Activated CD4-positive, alpha-beta T cell treated with anti-CD3 and anti-CD28 coated beads, Interleukin-2, amount 50 U/mL, for 4 hours (primary cell): ENCODE results near the gene TGFBR2.
A peak's percentile ranks its signal among the peaks of the same experiment; 100 is the strongest.

Source experiments
- DNase-seq, 2 experiments: peaks; one replicate each; pipeline ENCODE4 v3.0.0-alpha.2; 2020

TGFBR2 gene

DNA sequence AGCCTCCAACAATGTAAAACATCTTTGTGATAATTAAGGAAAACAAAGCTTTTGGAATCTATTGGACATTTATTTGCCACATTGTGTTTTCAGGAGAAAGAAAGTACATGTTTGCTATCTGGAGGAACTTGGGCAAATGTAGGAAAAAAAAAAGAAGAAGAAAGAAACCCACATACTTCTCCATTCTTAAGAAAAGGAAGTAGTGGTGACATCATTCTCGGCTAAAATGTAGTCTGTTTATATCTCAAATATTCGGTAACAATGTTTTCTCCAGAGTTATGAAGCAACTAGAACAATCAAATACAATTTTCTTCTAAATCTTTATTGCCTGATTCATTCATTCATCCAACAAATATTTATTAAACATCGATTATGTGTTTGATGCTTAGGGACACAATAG lies 2.3 kb upstream of the TGFBR2 start:
- no peak for DNase-seq

DNA sequence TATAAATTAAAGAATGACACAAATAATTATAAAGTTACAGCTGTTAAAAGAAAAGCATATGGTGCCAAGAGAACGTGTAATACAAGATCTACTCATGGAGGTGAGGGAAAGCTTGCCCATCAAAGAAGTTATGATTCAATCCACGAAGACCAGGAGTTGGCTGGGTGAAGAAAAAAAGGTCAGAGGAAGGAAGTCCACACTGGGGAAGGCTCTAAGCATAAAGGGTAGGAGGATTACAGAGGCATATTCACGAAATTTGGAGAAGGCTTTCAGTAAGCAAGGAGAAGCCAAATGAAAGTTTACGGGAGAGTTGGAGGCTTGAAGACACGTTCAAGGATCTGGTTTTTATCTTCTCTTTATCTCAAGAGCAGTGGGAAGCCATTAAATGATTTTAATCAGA lies 1.8 kb upstream of the TGFBR2 start:
- DNase-seq = no peak

DNA sequence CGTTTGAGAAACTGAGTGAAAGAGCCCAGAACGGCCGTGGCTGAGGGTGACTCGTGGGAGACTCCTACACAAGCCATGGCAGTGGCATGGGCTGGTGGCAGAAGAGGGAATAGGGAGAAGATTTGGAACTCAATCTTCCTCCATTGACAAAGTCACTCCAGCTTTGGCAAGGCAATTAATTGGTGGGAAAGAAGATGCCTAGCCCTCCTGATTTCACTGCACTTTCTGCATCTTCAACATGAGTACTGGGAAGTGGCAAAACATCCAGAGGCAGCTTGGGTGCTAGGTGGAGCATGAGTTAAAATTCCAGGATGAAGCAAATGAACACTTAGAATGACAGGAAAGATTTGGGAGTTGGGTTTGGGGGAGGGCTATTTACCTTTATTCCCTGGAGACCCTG lies 1.4 kb upstream of the TGFBR2 start:
- DNase-seq = no peak

DNA sequence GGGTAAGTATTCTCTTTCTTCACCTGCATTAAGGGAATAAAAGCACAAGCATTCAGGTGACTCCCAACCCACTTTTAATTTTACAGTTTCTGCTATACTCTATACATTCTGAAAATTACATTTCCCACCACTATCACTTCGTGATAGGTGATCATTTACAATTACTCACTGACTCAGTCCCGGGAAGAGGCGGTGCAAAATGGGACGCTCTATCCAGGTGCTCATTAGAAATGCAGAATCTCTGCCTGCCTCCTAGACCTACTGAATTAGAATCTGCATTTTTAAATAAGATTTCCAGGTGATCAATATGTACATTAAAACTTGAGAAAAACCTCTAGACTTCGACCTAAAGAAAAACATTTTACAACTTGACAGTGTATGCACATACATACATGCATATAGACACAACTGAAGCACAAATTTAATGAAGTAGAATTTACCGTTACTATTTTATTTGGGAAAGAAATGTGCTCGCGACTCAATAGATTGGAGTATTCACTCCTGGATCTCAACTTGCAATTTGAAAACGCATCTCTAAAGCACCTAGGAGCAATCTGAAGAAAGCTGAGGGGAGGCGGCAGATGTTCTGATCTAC lies 598 bp upstream of the TGFBR2 start:
- no peak for DNase-seq

DNA sequence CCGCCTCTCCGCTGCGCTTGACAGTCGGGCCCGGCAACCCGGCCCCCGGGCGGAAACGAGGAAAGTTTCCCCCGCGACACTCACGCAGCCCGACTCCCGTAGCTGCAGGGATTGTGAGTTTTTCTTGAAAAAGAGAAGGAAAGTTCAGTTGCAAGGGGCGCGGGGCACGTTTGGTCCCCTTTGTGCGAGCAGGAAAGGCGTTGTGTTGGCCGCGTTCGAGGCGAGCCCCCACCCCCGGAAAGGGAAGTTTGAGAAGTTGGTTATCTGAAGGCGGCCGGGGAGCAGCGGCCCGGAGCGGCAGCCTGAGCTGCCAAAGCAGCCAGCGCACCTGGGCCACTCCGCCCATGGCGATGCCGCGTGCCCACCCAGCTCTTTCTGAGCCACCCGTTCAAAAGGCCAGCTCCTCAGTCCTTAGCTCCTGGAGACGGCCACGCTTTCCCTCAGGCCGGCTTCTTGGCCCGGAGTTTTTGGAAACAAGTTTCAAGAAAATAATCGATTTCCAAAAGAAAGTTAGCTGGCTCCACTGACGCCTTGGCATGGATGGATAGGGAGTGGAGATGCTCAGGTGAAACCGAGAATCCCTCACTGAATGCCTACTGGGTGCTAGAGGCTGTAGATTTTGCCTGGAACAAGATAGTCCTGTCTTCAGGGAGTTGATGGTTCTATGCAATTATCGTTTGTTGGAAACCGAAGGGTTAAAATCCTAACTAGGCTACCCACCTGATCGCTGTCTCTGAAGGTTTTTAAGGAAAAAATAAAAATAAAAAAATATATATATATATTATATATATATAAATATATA lies 832 bp downstream of the TGFBR2 start:
- peak; percentile 50 to 59 for DNase-seq

DNA sequence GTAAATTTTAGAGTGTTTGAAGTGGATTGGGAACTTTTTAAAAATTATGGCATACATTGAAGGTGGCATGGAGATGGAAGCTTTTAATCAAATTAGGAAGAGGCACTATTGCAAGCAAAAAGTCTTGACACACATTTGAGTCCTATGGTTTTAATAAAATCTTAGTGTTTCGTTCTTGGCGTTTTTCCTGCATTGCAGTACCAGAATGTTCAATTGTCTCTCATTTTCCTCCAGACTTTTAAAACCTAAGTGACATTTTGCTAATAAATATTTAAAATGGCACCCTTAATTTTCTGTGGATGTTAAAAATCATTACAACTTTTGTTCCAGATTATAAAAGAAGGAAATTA lies 2.2 kb downstream of the TGFBR2 start:
- no peak for DNase-seq

DNA sequence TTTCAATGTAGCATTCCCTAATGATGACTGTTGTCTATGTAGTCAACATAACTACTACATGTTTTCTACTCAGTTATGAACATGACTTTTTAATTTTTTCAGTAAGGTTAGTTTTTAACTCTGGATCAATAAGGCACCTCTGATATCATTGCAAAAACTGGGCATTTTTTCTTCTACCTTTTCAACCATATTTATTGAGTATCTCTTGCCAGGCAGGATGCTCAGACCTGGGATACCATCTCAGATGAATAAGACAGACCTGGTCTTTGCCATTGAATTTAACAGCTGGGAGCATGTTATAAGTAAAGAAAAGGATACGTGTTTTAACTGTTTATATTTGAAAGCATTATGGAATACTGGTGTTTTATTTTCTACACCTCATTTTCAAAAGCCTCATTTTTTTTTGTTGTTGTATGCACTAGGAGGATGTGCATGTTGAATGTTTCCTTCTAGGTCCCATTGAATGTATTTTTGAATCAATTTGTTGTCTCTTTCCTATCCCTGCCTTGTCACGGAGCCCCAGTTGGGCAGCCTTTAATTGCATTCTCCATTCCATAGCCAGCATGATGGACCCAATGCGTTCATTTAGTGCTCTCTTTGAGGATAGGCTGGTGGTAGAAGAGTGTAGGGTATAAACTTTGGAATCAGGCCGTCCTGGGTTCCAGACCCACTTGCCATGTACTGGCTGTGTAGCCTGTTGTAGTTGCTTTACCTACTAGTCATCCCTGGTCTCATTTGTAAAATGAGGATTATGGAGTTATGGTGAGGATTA lies 3.7 kb downstream of the TGFBR2 start:
- no peak for DNase-seq

DNA sequence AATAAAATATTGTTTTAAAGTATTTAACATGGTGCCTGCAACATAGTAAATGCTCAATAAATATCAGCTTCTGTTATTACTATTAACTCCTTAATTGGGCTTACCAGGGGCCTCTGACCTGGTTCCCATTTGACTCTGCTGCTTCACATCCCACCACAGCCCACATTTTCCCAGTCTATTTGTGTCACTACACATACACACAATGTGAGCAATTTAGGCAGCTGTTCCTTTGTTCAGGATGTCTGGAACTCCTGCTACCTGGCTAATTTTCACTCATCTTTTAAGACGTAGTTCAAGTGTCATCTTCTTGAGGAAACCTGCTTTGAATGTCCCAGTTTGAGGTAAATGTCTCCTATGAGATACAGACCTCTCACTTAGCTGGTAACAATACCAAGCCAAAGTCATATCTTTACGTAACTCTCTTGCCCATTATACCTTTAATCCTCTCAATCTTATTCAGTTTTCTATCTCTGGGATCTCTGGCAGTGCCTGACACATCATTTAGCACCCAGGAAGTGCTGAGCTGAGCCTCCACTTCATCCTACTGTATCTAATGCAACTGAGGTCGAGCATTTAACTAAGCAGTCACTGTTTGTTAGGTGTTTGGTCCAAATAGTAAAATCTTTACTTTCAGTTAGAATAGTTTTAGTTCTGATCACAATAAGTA lies 4.4 kb downstream of the TGFBR2 start:
- no peak for DNase-seq

DNA sequence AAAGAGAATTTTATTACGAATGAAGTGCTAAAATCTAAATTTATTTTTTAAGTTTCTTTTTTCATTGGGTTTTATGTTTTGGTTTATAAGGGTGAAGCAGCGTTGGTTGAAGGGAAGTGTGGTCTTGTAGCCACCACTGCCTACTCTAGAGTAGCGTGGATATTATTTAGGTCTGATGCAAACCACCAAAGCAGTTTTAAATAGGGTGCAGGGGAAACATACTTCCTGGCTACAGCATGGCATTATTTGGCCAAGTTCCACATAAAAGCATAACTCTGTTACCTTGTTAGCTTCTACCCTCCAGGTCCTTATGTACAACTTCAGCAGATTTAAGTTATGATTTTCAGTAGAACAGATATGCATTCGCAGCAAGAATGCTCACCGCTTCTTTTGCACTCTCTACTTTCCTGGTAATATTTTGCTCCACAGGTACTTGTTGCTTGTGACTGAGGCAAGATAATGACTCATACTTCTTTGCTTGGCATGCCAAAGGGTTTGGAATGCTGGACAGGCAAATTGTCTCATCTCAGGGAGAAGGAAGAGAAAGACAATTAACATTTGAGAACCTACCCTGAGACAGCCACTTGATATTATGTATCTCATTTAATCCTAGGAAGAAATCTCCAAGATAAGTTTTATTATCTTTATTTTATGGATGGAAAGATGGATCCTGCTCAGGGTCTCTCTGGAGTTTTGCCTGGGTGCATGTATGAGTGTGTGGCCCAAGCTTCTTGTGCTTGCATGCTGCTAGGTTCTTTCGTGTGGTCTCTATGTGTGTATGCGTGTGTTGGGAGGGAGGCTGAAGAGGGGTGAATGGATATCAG lies 5.4 kb downstream of the TGFBR2 start:
- no peak for DNase-seq

DNA sequence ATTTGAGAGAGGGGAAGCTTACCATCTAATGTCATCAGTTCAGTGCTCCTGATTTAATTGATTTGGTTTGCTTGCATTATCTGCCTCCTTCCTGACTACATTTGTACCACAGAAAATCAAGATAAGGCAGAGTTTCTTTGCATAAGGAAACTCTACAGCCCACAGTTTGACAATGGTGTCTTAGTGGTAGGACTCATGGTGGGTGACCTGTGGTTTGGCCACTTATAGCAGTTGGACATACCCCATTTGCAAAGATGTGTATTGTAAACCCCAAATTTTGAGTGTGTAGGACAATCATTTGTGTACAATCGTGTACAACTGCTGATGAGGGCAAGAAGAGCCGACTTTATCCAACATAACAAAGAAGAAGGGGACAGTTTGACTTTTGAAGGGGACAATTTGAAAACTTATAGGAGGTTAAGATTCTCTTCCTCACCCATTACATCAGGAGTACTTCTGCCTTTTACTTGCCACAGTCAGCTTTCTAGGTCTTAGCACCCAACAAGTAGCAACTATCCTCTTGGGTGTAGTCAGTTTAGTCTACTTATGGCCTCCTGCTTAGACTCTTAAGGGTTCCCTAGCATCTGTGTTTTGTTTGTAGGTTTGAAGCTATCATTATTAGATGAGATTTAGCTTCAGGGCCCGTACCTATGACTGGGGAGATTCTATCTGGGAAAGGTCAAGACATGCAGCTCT lies 6.2 kb downstream of the TGFBR2 start:
- no peak for DNase-seq

DNA sequence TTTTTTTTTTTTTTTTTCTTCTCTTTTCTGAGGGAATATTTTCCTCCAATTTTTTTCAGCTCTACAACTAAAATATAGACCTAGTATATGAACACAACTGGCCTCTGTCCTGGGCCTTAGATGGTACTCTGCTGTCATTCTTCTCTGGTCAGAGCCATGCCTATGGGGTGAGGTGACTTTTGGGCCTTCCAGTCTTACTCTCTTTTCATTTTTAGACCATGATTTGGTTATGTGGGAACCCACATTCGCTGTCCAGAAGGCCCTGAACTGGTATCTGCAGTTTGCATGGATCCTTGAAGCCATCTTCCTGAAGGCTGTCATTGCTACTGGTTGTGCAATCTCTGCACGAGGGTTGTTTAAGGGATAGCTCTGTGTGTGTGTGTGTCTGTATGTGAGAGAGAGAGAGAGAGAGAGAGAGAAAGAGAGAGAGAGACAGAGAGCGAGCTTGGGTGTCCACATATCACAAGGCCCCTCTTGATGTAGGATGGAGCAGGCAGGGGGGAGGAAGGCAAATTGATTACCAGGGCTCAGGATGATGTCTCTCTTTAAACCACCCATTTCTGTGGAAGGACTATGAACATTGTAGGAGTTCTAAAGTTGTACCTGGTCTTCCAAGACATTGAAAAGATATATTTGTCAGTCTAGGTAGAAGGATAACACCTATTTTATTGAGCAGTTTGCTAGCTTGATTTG lies 6.9 kb downstream of the TGFBR2 start:
- no peak for DNase-seq

DNA sequence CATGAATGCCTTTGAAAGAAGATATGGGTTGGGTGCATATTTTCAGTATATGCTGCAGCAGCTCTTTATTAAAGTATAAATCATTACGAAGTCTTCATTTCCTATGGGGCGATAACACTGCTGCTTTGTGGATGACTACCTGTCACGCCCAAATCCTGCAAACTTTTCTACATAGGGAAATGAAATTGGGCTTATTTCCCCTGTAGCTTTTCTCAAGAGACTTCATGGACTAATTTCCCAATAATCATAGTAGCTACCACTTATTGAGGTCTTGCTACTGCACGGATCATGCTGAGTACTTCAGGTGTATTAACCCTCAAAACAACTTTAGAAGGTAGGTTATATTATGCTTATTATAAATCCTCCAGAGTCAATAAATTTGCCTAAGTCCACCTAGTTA lies 8.0 kb downstream of the TGFBR2 start:
- no peak for DNase-seq

DNA sequence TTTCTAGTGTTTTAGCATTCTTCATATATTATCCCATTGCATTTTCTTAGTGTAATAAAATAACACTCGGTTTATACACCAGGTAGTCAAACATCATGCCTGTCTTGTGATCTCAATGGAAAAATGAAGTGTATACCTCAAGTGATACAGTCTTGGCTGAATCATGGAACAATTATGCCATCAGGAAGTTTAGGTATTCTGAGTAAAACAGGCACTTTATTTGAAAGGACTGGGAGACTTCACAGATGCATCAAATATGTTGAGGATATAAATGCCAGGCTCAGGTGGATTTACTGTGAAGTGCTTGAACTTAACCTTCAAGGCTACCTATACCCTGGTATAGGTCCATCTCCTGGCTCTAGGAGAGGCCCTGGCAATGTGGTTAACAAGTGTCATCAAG lies 8.5 kb downstream of the TGFBR2 start:
- no peak for DNase-seq

DNA sequence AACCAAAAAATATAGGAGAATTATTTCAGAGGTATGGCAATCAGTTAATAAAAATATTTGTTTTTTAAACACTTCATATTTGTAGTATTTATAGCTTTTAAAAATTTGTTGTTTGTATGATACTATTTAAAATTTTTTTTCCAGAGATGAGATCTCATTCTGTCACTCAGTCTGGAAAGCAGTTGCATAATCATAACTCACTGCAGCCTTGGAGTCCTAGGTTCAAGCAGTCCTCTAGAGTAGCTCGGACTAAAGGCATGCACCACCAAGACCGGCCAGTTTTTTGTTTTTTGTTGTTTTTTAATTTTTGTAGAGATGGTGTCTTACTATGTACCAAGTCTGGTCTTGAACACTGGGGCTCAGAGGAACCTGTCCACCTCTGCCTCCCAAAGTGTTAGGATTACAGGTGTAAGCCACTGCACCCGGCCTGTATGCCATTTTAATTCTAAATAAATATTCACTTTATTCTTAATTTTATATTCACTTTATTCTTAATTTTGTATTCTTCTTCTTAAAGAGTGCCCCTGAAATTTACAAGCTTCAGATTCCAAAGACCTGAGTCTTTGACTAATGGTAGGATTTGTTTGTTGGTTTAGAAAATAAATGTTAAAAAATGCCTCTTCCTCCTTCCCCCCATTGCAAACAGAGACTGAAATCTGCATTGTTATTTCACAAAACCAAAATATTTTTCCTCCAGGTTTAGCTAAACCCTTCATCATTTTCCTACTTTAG lies 9.4 kb downstream of the TGFBR2 start:
- DNase-seq = no peak

DNA sequence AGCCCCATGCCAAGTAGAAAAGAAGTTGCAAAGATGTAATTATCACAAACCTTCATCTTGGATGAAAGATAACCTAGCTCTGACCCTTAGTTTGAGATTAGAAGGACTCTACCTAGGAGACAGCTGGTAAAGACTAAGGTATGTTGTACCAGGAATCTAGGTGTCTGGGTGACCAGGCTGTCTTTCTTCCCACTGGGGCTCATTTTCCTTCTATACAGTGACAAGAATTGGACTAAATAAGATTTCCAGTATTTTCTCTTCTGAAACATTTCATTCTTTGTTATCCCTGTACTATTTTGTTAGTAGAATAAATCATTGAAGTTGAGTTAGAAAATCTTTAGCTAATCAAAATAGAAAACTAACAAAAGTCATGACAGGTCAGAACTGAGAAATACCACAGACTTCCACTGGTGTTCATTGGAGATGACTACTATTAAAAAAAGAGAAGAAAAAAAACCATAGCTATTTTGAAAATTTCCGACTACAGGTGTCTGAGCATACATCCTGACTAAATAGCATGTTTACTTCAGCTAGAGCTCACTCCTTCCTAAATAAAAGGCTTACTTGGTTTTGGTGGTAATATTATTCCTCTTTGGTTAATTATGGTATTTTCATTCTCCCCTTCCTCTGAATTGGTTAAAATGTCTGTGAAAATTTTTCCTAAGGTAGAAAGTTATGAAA lies 10.1 kb downstream of the TGFBR2 start:
- DNase-seq = no peak

DNA sequence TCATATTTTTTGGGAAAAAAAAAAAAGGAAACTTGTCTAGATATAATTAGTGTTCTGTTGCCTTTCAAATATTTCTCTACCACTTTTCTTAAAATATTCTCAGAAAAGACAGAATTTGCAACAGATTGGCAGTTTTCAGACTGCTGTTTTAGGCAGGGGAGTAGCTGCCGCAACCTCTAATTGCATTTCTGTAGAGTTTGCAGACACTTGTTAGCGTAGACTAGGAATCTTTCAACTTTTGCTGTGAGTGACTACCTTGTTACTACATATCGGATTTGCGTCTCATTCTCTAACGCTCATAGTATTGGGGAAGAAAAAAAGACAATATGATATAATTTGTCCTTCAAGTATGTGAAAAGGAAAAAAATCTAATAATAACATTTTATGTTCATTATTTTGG lies 10.7 kb downstream of the TGFBR2 start:
- no peak for DNase-seq

DNA sequence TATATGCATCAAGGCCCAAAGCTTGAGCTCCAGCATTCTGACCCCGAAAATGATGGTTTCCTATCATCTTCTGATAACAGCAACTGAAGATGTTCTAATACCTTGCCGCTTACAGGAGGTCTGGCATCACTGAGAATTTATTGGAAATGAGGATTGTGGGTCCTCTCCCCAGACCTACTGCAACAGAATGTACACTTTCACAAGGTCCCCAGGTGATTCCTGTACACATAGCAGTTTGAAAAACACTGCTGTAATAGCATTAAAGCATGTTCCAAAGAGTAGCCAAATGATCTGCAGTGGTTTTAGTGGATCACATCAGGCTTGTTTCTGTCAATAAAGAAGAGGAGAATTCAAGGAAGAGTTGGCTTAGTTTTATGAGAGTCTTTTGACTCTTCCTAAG lies 11.3 kb downstream of the TGFBR2 start:
- DNase-seq = no peak

DNA sequence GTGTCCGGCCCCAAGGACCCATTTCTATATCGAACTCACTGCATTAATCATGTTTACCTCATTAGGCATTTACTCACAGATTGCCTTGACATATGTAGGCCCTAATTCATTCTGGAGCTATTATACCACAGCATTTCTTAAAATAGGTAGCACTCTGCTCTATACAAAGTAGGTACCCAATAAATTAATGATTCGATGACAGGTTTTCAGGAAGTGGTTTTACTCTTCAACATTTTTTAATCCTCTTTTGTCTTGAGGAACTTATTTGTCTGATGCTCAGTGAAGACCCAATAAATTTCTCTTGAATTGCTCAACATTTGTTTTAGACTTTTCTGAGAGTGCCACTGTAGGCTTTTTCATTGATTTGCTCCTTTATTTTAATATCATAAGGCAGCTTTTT lies 12.1 kb downstream of the TGFBR2 start:
- DNase-seq = no peak

DNA sequence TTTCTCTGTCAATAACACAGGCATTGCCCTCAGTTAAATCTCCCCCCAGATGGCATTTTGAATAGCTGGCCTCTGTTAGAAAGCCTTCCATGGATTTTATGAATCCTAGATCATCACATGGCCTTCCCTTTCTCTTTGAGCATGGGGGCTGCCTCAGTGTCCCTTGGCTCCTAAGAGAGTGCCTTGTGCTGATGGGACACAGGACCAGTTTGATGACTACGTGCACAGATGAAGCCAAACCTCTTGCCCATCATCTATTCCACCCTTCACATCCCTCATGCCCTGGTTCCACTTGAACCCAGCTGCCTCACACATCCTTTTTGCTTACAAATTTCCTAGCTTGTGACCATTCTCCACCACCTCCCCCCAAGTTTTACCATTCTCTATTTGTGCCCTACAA lies 12.9 kb downstream of the TGFBR2 start:
- DNase-seq = no peak
